DOHH2 (cell line): ENCODE results near the gene PTPN4.

ENCODE experiments used
- H3F3A ChIP-seq: fragments of 200-600 bp; sonication (generic), shearing (Covaris generic); 2 replicates; pipeline ENCODE4 v1.6.0; 2016; ENCODE audit warnings: antibody characterized with exemption, mild to moderate bottlenecking; ENCODE audit not compliant: control insufficient read depth, insufficient read depth
- H3K27ac ChIP-seq: fragments of 200-600 bp; sonication (generic); 2 replicates; pipeline ENCODE4 v1.5.1; 2014; ENCODE audit warnings: low read depth, mild to moderate bottlenecking, low read length, moderate library complexity
- H3K27me3 ChIP-seq: fragments of 200-600 bp; sonication (generic); 2 replicates; pipeline ENCODE4 v1.6.1; 2014; ENCODE audit warnings: mild to moderate bottlenecking, low read length, mixed read lengths; ENCODE audit not compliant: control insufficient read depth
- H3K36me3 ChIP-seq: fragments of 200-600 bp; sonication (generic); 2 replicates; pipeline ENCODE4 v1.6.1; 2014; ENCODE audit warnings: mild to moderate bottlenecking, low read length, moderate library complexity, mixed read lengths; ENCODE audit not compliant: control insufficient read depth
- H3K4me1 ChIP-seq: fragments of 200-600 bp; sonication (generic); 2 replicates; pipeline ENCODE4 v1.6.1; 2014; ENCODE audit warnings: mild to moderate bottlenecking, low read length, mixed read lengths; ENCODE audit not compliant: control insufficient read depth
- H3K4me2 ChIP-seq: fragments of 200-600 bp; sonication (generic); 2 replicates; pipeline ENCODE4 v1.6.0; 2014; ENCODE audit warnings: mild to moderate bottlenecking, low read length, moderate library complexity
- H3K4me3 ChIP-seq: fragments of 200-600 bp; sonication (generic); 2 replicates; pipeline ENCODE4 v1.5.1; 2014; ENCODE audit warnings: mild to moderate bottlenecking, low read length, mixed read lengths
- H3K79me2 ChIP-seq: fragments of 200-600 bp; sonication (generic); 2 replicates; pipeline ENCODE4 v1.6.1; 2014; ENCODE audit warnings: mild to moderate bottlenecking, low read length, mixed read lengths; ENCODE audit not compliant: control insufficient read depth
- H3K9me2 ChIP-seq: fragments of 200-600 bp; sonication (generic); replicated peaks from 2 replicates; pipeline ENCODE4 v1.6.1; 2014; ENCODE audit warnings: mild to moderate bottlenecking, low read length, mixed read lengths; ENCODE audit not compliant: control insufficient read depth
- H3K9me3 ChIP-seq: fragments of 200-600 bp; sonication (generic); 2 replicates; pipeline ENCODE4 v1.6.1; 2014; ENCODE audit warnings: antibody characterized with exemption, low read length, mixed read lengths; ENCODE audit not compliant: control insufficient read depth, insufficient read depth
- H4K20me1 ChIP-seq: fragments of 200-600 bp; sonication (generic); 2 replicates; pipeline ENCODE4 v1.6.0; 2014; ENCODE audit warnings: low read depth, mild to moderate bottlenecking, antibody characterized with exemption, low read length, moderate library complexity; ENCODE audit not compliant: control insufficient read depth, insufficient read depth
- EZH2phosphoT487 ChIP-seq: fragments of 200-600 bp; sonication (generic); IDR thresholded peaks from 2 replicates; pipeline ENCODE4 v1.6.1; 2017; ENCODE audit warnings: borderline replicate concordance, mild to moderate bottlenecking, antibody characterized with exemption, low read length, moderate library complexity, mixed read lengths
- TF ChIP-seq, protein P1 (sequence below): fragments of 200-600 bp; sonication (generic); IDR thresholded peaks from one replicate; pipeline ENCODE4 v1.5.1; 2014; ENCODE audit warnings: antibody characterized with exemption, mild to moderate bottlenecking, low read depth, low read length; ENCODE audit not compliant: poor library complexity, severe bottlenecking

PTPN4 gene

GRCh38 chr2:119838179-119838578 lies 78.5 kb downstream of the PTPN4 start:
- H3K4me1 ChIP-seq, result peaks cover 10% of the 10 kb centered on the region
- H3K4me2 ChIP-seq, result no peak overlapping the region
- H3K79me2 ChIP-seq, result peaks cover 6% of the 10 kb centered on the region

DNA sequence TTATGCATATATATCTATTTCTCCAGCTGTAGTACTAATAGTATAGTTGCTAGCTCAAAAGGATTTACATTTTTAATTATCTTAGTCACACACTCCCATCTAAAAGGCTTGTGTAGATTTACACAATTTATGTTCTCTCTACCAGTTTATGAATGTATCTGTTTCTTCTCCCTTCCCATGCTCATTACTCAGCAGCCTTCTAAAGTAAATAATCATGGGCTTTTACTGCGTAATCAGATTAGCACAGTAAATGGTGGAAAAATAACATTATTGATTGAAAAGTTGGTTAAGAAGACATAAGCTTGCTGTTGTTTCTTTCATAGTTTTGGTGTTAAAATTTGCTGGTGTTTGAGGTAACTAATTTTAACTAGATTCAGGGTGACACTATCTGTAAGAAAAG lies 81.8 kb downstream of the PTPN4 start:
- H3F3A ChIP-seq, result no peaks in the 10 kb centered on the region
- no peaks in the 10 kb centered on the region for H3K9me3 ChIP-seq
- TF ChIP-seq, protein P1, sequence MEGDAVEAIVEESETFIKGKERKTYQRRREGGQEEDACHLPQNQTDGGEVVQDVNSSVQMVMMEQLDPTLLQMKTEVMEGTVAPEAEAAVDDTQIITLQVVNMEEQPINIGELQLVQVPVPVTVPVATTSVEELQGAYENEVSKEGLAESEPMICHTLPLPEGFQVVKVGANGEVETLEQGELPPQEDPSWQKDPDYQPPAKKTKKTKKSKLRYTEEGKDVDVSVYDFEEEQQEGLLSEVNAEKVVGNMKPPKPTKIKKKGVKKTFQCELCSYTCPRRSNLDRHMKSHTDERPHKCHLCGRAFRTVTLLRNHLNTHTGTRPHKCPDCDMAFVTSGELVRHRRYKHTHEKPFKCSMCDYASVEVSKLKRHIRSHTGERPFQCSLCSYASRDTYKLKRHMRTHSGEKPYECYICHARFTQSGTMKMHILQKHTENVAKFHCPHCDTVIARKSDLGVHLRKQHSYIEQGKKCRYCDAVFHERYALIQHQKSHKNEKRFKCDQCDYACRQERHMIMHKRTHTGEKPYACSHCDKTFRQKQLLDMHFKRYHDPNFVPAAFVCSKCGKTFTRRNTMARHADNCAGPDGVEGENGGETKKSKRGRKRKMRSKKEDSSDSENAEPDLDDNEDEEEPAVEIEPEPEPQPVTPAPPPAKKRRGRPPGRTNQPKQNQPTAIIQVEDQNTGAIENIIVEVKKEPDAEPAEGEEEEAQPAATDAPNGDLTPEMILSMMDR, result no peak
- no peak for TF ChIP-seq EZH2phosphoT487
- H3K4me3 ChIP-seq, result no peak overlapping the region
- no peaks in the 10 kb centered on the region for H4K20me1 ChIP-seq
- H3K79me2 ChIP-seq, result 0 out of 2 replicates have a peak, but pooled peaks cover 2% of the 10 kb centered on the region
- no peak overlapping the region for H3K4me2 ChIP-seq
- no peaks in the 10 kb centered on the region for H3K27me3 ChIP-seq
- H3K36me3 ChIP-seq, result no peaks in the 10 kb centered on the region
- H3K27ac ChIP-seq, result no peak overlapping the region
- no peaks in the 10 kb centered on the region for H3K9me2 ChIP-seq
- H3K4me1 ChIP-seq, result peaks cover 4% of the 10 kb centered on the region

More at GRCh38 chr2:119838179-119838578, 78.5 kb downstream of the PTPN4 start:
- no peaks in the 10 kb centered on the region for H3F3A ChIP-seq
- no peak for TF ChIP-seq EZH2phosphoT487
- TF ChIP-seq, protein P1, result no peak
- H3K9me2 ChIP-seq, result no peaks in the 10 kb centered on the region
- H3K4me3 ChIP-seq, result no peak overlapping the region
- no peaks in the 10 kb centered on the region for H4K20me1 ChIP-seq
- H3K27ac ChIP-seq, result no peak overlapping the region
- no peaks in the 10 kb centered on the region for H3K9me3 ChIP-seq
- H3K27me3 ChIP-seq, result no peaks in the 10 kb centered on the region
- H3K36me3 ChIP-seq, result no peaks in the 10 kb centered on the region

DNA sequence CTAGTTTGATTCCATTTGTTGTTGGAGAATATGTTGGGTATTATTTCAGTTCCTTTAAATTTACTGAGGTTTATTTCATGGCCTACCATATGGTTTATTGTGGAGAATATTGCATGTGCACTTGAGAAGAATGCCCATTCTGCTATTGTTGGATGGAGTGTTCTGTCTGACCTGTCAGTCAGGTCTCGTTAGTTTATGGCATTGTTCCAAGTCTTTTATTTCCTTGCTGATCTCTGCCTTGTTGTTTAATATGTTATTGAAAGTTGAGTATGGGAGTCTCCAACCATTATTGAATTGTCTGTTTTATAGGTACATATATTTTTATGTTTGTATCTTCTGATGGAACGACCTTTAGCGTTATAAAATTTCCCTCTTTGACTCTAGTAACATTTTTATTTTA lies 86.3 kb downstream of the PTPN4 start:
- no peak overlapping the region for H3K4me3 ChIP-seq
- TF ChIP-seq, protein P1, result no peak
- TF ChIP-seq EZH2phosphoT487, result no peak
- peaks cover 16% of the 10 kb centered on the region for H3K79me2 ChIP-seq
- no peaks in the 10 kb centered on the region for H4K20me1 ChIP-seq
- no peaks in the 10 kb centered on the region for H3K27me3 ChIP-seq
- H3K27ac ChIP-seq, result no peak overlapping the region
- H3F3A ChIP-seq, result no peaks in the 10 kb centered on the region
- H3K4me1 ChIP-seq, result no peaks in the 10 kb centered on the region
- no peaks in the 10 kb centered on the region for H3K9me2 ChIP-seq
- H3K9me3 ChIP-seq, result peaks cover 2% of the 10 kb centered on the region; the same call in 1 of the 2 replicates
- no peaks in the 10 kb centered on the region for H3K36me3 ChIP-seq
- H3K4me2 ChIP-seq, result no peak overlapping the region
